T-cell (primary cell): ENCODE measurements around the gene AHCTF1. TPM values are rescaled to one million over a fixed set of nuclear protein-coding genes. Genes with fewer than 3 reads are reported as not detected.
"Not testable (repeated sequence)": the region's sequence is repeated elsewhere in the genome, so short reads cannot be mapped to it uniquely, and the experiment has no call there.

Experiments
- ATAC-seq, 4 experiments: fragments of 200-7000 bp in 3 of 4; fragments of 150-1000 bp in 1 of 4; cut with Tn5 transposase; replicated peaks in 1 of 4; 1 replicate in 3 of 4; 2 replicates in 1 of 4; pipeline ENCODE4 v1.10.0; 2021; ENCODE audit warnings: moderate library complexity in 3 of 4, mild to moderate bottlenecking in 2 of 4, moderate number of reproducible peaks in 1 of 4
- CTCF ChIA-PET, 2 donors: fragments of 300-600 bp; sonication (Branson Sonifier 250); formaldehyde crosslinking; loops; one replicate each; lab custom pipeline; 2022; ENCODE audit warnings: antibody characterized with exemption in 2 of 2; lab: Charles Lee
- POLR2A ChIA-PET, 2 donors: fragments of 300-600 bp; sonication (Branson Sonifier 250); formaldehyde crosslinking; loops; one replicate each; lab custom pipeline; 2022; ENCODE audit warnings: antibody characterized with exemption in 2 of 2; lab: Charles Lee
- DNase-seq, 35 experiments: peaks; one replicate each; pipeline versions ENCODE4 v3.0.0 to v3.0.0-alpha.2; 2013 to 2023
- H3K27ac ChIP-seq: one replicate; pipeline ENCODE4 v1.5.1; 2013; ENCODE audit warnings: low read length
- H3K27me3 ChIP-seq, 2 experiments: replicated peaks in 1 of 2; 1 replicate in 1 of 2; 2 replicates in 1 of 2; pipeline versions ENCODE4 v1.6.1 to v1.7.0; 2013; ENCODE audit warnings: low read length in 1 of 2, mixed read lengths in 1 of 2; ENCODE audit not compliant: control insufficient read depth in 2 of 2, insufficient read depth in 2 of 2; ENCODE audit errors: extremely low read depth in 1 of 2
- H3K36me3 ChIP-seq, 2 donors: 1 replicate in 1 of 2; 2 replicates in 1 of 2; pipeline versions ENCODE4 v1.6.1 to v1.7.0; 2013; ENCODE audit warnings: low read length in 1 of 2; ENCODE audit not compliant: control insufficient read depth in 2 of 2, insufficient read depth in 1 of 2; ENCODE audit errors: extremely low read depth in 1 of 2
- H3K4me1 ChIP-seq, 2 experiments: 1 replicate in 1 of 2; 2 replicates in 1 of 2; pipeline versions ENCODE4 v1.6.1 to v1.7.0; 2013; ENCODE audit warnings: low read length in 2 of 2, mixed read lengths in 1 of 2; ENCODE audit not compliant: insufficient read depth in 2 of 2, control insufficient read depth in 1 of 2; ENCODE audit errors: extremely low read depth in 1 of 2
- H3K4me3 ChIP-seq, 2 donors: 1 replicate in 1 of 2; 2 replicates in 1 of 2; pipeline versions ENCODE4 v1.5.1 to v1.7.0; 2013; ENCODE audit warnings: mild to moderate bottlenecking in 2 of 2, low read length in 1 of 2, moderate library complexity in 1 of 2; ENCODE audit not compliant: control insufficient read depth in 1 of 2; ENCODE audit errors: extremely low read depth in 1 of 2
- H3K9me3 ChIP-seq: 2 replicates; pipeline ENCODE4 v1.7.0; 2013
- H3K27ac Mint-ChIP-seq, 2 donors: one replicate each; pipeline ENCODE4 v1.8.0; 2020 to 2021; ENCODE audit warnings: mild to moderate bottlenecking in 2 of 2, mixed read lengths in 2 of 2
- H3K27me3 Mint-ChIP-seq, 2 donors: one replicate each; pipeline ENCODE4 v1.8.0; 2021 to 2022; ENCODE audit warnings: mixed read lengths in 2 of 2
- H3K36me3 Mint-ChIP-seq: one replicate; pipeline ENCODE4 v1.8.0; 2021; ENCODE audit warnings: mixed read lengths
- H3K4me1 Mint-ChIP-seq, 3 donors: one replicate each; pipeline ENCODE4 v1.8.0; 2020 to 2022; ENCODE audit warnings: mixed read lengths in 3 of 3, mild to moderate bottlenecking in 1 of 3
- H3K4me3 Mint-ChIP-seq, 3 donors: one replicate each; pipeline ENCODE4 v1.8.0; 2020 to 2022; ENCODE audit warnings: mild to moderate bottlenecking in 3 of 3, mixed read lengths in 3 of 3, moderate library complexity in 3 of 3
- H3K9me3 Mint-ChIP-seq, 3 donors: one replicate each; pipeline ENCODE4 v1.8.0; 2020 to 2022; ENCODE audit warnings: mixed read lengths in 3 of 3
- WGBS: methylation state at CpG from one replicate; pipeline ENCODE4 v1.1.5; 2013; ENCODE audit warnings: missing lambda C conversion rate; ENCODE audit not compliant: insufficient coverage; 5-methylcytosine and 5-hydroxymethylcytosine counted together
- total RNA-seq, 35 experiments: library from RNA in 6 of 35; stranded (reverse) in 6 of 35; fragments of 120-200 nt in 1 of 35; gene quantifications; one replicate each; pipeline versions ENCODE4 v1.2.1 to v1.2.4 and lab custom pipeline; 2013 to 2026

AHCTF1 gene
- total RNA-seq, 5 donors from 2014 or later (not counting 1 experiment from before 2014, with no cell fraction given), result 41.6 to 60.3 (median 53.6) TPM

- not testable (repeated sequence) for H3K4me3 Mint-ChIP-seq, ATAC-seq, DNase-seq, H3K27ac ChIP-seq, H3K4me3 ChIP-seq, H3K4me1 Mint-ChIP-seq, H3K27ac Mint-ChIP-seq, H3K4me1 ChIP-seq, H3K27me3 Mint-ChIP-seq, H3K9me3 ChIP-seq, H3K9me3 Mint-ChIP-seq, H3K27me3 ChIP-seq
- CTCF ChIA-PET, result interaction anchor here in 1 of 2 donors (0.7 kb wide), 1 partner anchor 170 kb away, joined by 4 read pairs; no protein-coding TSS in a partner anchor
- WGBS, result 100% methylated on average over 1 of the region's 5 CpGs
- POLR2A ChIA-PET, result interaction anchor here in 1 of 2 donors (0.6 kb wide), 1 partner anchor 299 kb away, joined by 3 read pairs; no protein-coding TSS in a partner anchor
- H3K36me3 Mint-ChIP-seq, result peaks cover 57% of the 10 kb centered on the region
- H3K36me3 ChIP-seq, result peaks cover 0 to 64% of the 10 kb centered on the region in 2 donors
Measured at GRCh38 chr1:246885389-246885788, 46.4 kb downstream of the AHCTF1 start.

GRCh38 chr1:246878551-246878950, 53.2 kb downstream of the AHCTF1 start:
- ATAC-seq (no peak), DNase-seq (no peak)
- Histone ChIP-seq H3K4me1 (no peaks in the 10 kb centered on the region), H3K4me3 (no peak overlapping the region), H3K27ac (no peak overlapping the region), H3K27me3 (no peaks in the 10 kb centered on the region), H3K36me3 (peaks cover 3 to 48% of the 10 kb centered on the region in 2 donors), H3K9me3 (no peaks in the 10 kb centered on the region)
- Mint-ChIP-seq H3K4me1 (peaks cover 9 to 16% (median 12%) of the 10 kb centered on the region in 3 donors), H3K4me3 (no peak overlapping the region), H3K27me3 (no peaks in the 10 kb centered on the region), H3K36me3 (peaks cover 45% of the 10 kb centered on the region), H3K27ac (no peak overlapping the region), H3K9me3 (no peaks in the 10 kb centered on the region)
- WGBS, result no CpG with 5 or more reads among the region's 4 CpGs
- ChIA-PET CTCF (no interaction called here), POLR2A (interaction anchor here in 1 of 2 donors (0.6 kb wide), 1 partner anchor 284 kb away, joined by 4 read pairs; no protein-coding TSS in a partner anchor)

GRCh38 chr1:246876431-246876830, 55.3 kb downstream of the AHCTF1 start:
- H3K9me3 Mint-ChIP-seq, result no peaks in the 10 kb centered on the region
- H3K27me3 Mint-ChIP-seq, result no peaks in the 10 kb centered on the region
- no peak overlapping the region for H3K27ac Mint-ChIP-seq
- ATAC-seq, result no peak
- H3K9me3 ChIP-seq, result no peaks in the 10 kb centered on the region
- peaks cover 61% of the 10 kb centered on the region for H3K36me3 Mint-ChIP-seq
- no peak overlapping the region for H3K4me3 ChIP-seq
- H3K27me3 ChIP-seq, result no peaks in the 10 kb centered on the region
- DNase-seq, result no peak
- ChIA-PET POLR2A (no interaction called here), CTCF (interaction anchor here in 1 of 2 donors (0.5 to 0.7 kb wide), 2 partner anchors 24 to 514 kb away, joined by 3 to 4 read pairs; no protein-coding TSS in a partner anchor)
- H3K4me1 ChIP-seq, result no peaks in the 10 kb centered on the region
- H3K36me3 ChIP-seq, result peaks cover 3 to 57% of the 10 kb centered on the region in 2 donors
- no peak overlapping the region for H3K27ac ChIP-seq
- H3K4me1 Mint-ChIP-seq, result peaks cover 19 to 28% (median 24%) of the 10 kb centered on the region in 3 donors
- no peak overlapping the region for H3K4me3 Mint-ChIP-seq
- 100% methylated on average over 2 of the region's 3 CpGs for WGBS

- Histone ChIP-seq H3K4me1 (no peaks in the 10 kb centered on the region), H3K36me3 (peaks cover 3 to 65% of the 10 kb centered on the region in 2 donors), H3K4me3 (no peak overlapping the region), H3K9me3 (no peaks in the 10 kb centered on the region), H3K27me3 (no peaks in the 10 kb centered on the region), H3K27ac (no peak overlapping the region)
- H3K4me3 Mint-ChIP-seq, result no peak overlapping the region
- CTCF ChIA-PET, result no interaction called here
- peaks cover 58% of the 10 kb centered on the region for H3K36me3 Mint-ChIP-seq
- WGBS, result 78% methylated on average over 3 of the region's 8 CpGs
- POLR2A ChIA-PET, result no interaction called here
- DNase-seq, result no peak
- no peaks in the 10 kb centered on the region for H3K27me3 Mint-ChIP-seq
- H3K4me1 Mint-ChIP-seq, result peaks cover 21 to 28% (median 24%) of the 10 kb centered on the region in 3 donors
- ATAC-seq, result no peak
- no peak overlapping the region for H3K27ac Mint-ChIP-seq
- H3K9me3 Mint-ChIP-seq, result no peaks in the 10 kb centered on the region
Measured at GRCh38 chr1:246875041-246876026, 56.4 kb downstream of the AHCTF1 start.

- ChIA-PET POLR2A (interaction anchor here in 1 of 2 donors (0.9 kb wide), 1 partner anchor 59 kb away, joined by 3 read pairs; no protein-coding TSS in a partner anchor), CTCF (no interaction called here)
Measured at GRCh38 chr1:246865921-246866320, 65.8 kb downstream of the AHCTF1 start.

GRCh38 chr1:246863791-246864190, 68.0 kb downstream of the AHCTF1 start:
- H3K4me1 Mint-ChIP-seq, H3K9me3 ChIP-seq, H3K4me3 ChIP-seq, H3K27me3 ChIP-seq, H3K4me1 ChIP-seq, H3K27me3 Mint-ChIP-seq, POLR2A ChIA-PET, CTCF ChIA-PET, H3K4me3 Mint-ChIP-seq, H3K9me3 Mint-ChIP-seq, H3K27ac Mint-ChIP-seq, ATAC-seq, H3K27ac ChIP-seq, DNase-seq: not testable (repeated sequence)
- peaks cover 8 to 69% of the 10 kb centered on the region in 2 donors for H3K36me3 ChIP-seq
- H3K36me3 Mint-ChIP-seq, result peaks cover 53% of the 10 kb centered on the region
- 94% methylated on average over 3 of the region's 9 CpGs for WGBS

More at GRCh38 chr1:246865921-246866320, 65.8 kb downstream of the AHCTF1 start:
- no peak overlapping the region for H3K4me3 Mint-ChIP-seq
- no peaks in the 10 kb centered on the region for H3K9me3 ChIP-seq
- no peaks in the 10 kb centered on the region for H3K4me1 ChIP-seq
- H3K4me3 ChIP-seq, result no peak overlapping the region
- no peaks in the 10 kb centered on the region for H3K9me3 Mint-ChIP-seq
- DNase-seq, result no peak
- peaks cover 56% of the 10 kb centered on the region for H3K36me3 Mint-ChIP-seq
- WGBS, result 100% methylated on average over 1 of the region's 2 CpGs
- no peaks in the 10 kb centered on the region for H3K27me3 Mint-ChIP-seq
- no peak for ATAC-seq
- no peak overlapping the region for H3K27ac Mint-ChIP-seq
- H3K4me1 Mint-ChIP-seq, result no peaks in the 10 kb centered on the region
- H3K27me3 ChIP-seq, result no peaks in the 10 kb centered on the region
- H3K27ac ChIP-seq, result no peak overlapping the region
- H3K36me3 ChIP-seq, result peaks cover 4 to 65% of the 10 kb centered on the region in 2 donors
